Measurements from ENCODE around the gene SPATC1L. TPM values are rescaled to one million over a fixed set of nuclear protein-coding genes. Genes with fewer than 3 reads are reported as not detected.

Gene SPATC1L
- total RNA-seq, 2 experiments from 2014 or later: 23.2 to 24.2 TPM

- Mint-ChIP-seq H3K9me3 (no peaks in the 10 kb centered on the region), H3K4me1 (ENCODE audit: low read depth) (no peaks in the 10 kb centered on the region), H3K27me3 (no peaks in the 10 kb centered on the region), H3K4me3 (no peak overlapping the region), H3K36me3 (ENCODE audit: low read depth) (no peaks in the 10 kb centered on the region), H3K27ac (no peak overlapping the region)
- POLR2A ChIA-PET: interaction anchor here (0.9 to 1.1 kb wide), 2 partner anchors 20 to 177 kb away, joined by 3 read pairs; no protein-coding TSS in a partner anchor
- peak; percentile 14 for ATAC-seq
- intact Hi-C loops (cut with micrococcal nuclease): no loop called here
- CTCF ChIA-PET: interaction anchor here (0.9 to 2.5 kb wide), 12 partner anchors 10 to 186 kb away, joined by 3 to 10 read pairs (median 4); partner anchors contain the start of genes MCM3AP and YBEY
- DNase-seq: no peak
- TF ChIP-seq CTCF (IDR thresholded peaks at IDR 0.05): no peak
Measured at GRCh38 chr21:46152927-46153246, 31.4 kb downstream of the SPATC1L start.

GRCh38 chr21:46151989-46152926 lies 32.0 kb downstream of the SPATC1L start:
- Mint-ChIP-seq H3K36me3 (ENCODE audit: low read depth) (no peaks in the 10 kb centered on the region), H3K27ac (no peak overlapping the region), H3K4me1 (ENCODE audit: low read depth) (no peaks in the 10 kb centered on the region), H3K9me3 (no peaks in the 10 kb centered on the region), H3K27me3 (no peaks in the 10 kb centered on the region), H3K4me3 (no peak overlapping the region)
- POLR2A ChIA-PET: interaction anchor here (0.5 to 0.9 kb wide), 2 partner anchors 20 to 484 kb away, joined by 3 read pairs; no protein-coding TSS in a partner anchor
- intact Hi-C loops (cut with micrococcal nuclease): no loop called here
- ATAC-seq (no peak), DNase-seq (no peak)
- no peak for TF ChIP-seq CTCF (IDR thresholded peaks at IDR 0.05)
- CTCF ChIA-PET: interaction anchor here (1.0 to 2.5 kb wide), 10 partner anchors 9 to 185 kb away, joined by 3 to 10 read pairs (median 4); partner anchors contain the start of genes MCM3AP and YBEY

GRCh38 chr21:46151261-46151988 lies 32.8 kb downstream of the SPATC1L start:
- no peaks in the 10 kb centered on the region for H3K9me3 Mint-ChIP-seq
- DNase-seq (no peak), ATAC-seq (no peak)
- no peak for TF ChIP-seq CTCF (IDR thresholded peaks at IDR 0.05)
- no peaks in the 10 kb centered on the region for H3K27me3 Mint-ChIP-seq
- H3K4me1 Mint-ChIP-seq (ENCODE audit: low read depth): no peaks in the 10 kb centered on the region
- no peaks in the 10 kb centered on the region for H3K36me3 Mint-ChIP-seq (ENCODE audit: low read depth)
- no peak overlapping the region for H3K4me3 Mint-ChIP-seq
- H3K27ac Mint-ChIP-seq: no peak overlapping the region
- POLR2A ChIA-PET: interaction anchor here (0.5 kb wide), 1 partner anchor 484 kb away, joined by 3 read pairs; no protein-coding TSS in a partner anchor
- CTCF ChIA-PET: no interaction called here
- intact Hi-C loops (cut with micrococcal nuclease): no loop called here

GRCh38 chr21:46150491-46151121 lies 33.7 kb downstream of the SPATC1L start:
- no peak for DNase-seq
- Mint-ChIP-seq H3K4me1 (ENCODE audit: low read depth) (no peaks in the 10 kb centered on the region), H3K36me3 (ENCODE audit: low read depth) (no peaks in the 10 kb centered on the region), H3K4me3 (no peak overlapping the region), H3K9me3 (no peaks in the 10 kb centered on the region), H3K27me3 (no peaks in the 10 kb centered on the region), H3K27ac (no peak overlapping the region)
- intact Hi-C loops (cut with micrococcal nuclease): no loop called here
- ATAC-seq: no peak
- POLR2A ChIA-PET: interaction anchor here (0.8 kb wide), 1 partner anchor 280 kb away, joined by 3 read pairs; no protein-coding TSS in a partner anchor
- no peak for TF ChIP-seq CTCF (IDR thresholded peaks at IDR 0.05)
- CTCF ChIA-PET: interaction anchor here (1.3 kb wide), 1 partner anchor 25 kb away, joined by 4 read pairs; no protein-coding TSS in a partner anchor

Measured in activated CD8-positive, alpha-beta T cell treated with anti-CD3 and anti-CD28 coated beads for 36 hours (primary cell).